PC-9 (cell line): ENCODE results near the gene GPM6B.

Experiments
- EZH2 ChIP-seq: fragments of 200-600 bp; sonication (generic); IDR thresholded peaks from 2 replicates; pipeline ENCODE4 v1.8.0; 2017; ENCODE audit warnings: antibody characterized with exemption, low read depth
- TF ChIP-seq, protein P1 (sequence below): fragments of 200-600 bp; sonication (generic); conservative IDR thresholded peaks from 2 replicates; pipeline ENCODE4 v1.6.1; 2017; ENCODE audit warnings: mixed run types, antibody characterized with exemption, mild to moderate bottlenecking, moderate library complexity

GRCh38 chrX:13768939-13769338, 48.0 kb downstream of the GPM6B start:
- TF ChIP-seq, protein P1, sequence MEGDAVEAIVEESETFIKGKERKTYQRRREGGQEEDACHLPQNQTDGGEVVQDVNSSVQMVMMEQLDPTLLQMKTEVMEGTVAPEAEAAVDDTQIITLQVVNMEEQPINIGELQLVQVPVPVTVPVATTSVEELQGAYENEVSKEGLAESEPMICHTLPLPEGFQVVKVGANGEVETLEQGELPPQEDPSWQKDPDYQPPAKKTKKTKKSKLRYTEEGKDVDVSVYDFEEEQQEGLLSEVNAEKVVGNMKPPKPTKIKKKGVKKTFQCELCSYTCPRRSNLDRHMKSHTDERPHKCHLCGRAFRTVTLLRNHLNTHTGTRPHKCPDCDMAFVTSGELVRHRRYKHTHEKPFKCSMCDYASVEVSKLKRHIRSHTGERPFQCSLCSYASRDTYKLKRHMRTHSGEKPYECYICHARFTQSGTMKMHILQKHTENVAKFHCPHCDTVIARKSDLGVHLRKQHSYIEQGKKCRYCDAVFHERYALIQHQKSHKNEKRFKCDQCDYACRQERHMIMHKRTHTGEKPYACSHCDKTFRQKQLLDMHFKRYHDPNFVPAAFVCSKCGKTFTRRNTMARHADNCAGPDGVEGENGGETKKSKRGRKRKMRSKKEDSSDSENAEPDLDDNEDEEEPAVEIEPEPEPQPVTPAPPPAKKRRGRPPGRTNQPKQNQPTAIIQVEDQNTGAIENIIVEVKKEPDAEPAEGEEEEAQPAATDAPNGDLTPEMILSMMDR: no peak
- no peak for TF ChIP-seq EZH2
